HG02938 (cell line): Measurements from ENCODE around the gene IRF2BP1.
A peak's percentile ranks its signal among the peaks of the same experiment; 100 is the strongest.

Experiments
- ATAC-seq: cut with Tn5 transposase; IDR thresholded peaks from one replicate; pipeline ENCODE4 v1.9.1; 2021; ENCODE audit warnings: mild to moderate bottlenecking, moderate library complexity; ENCODE audit not compliant: unreplicated experiment

The IRF2BP1 gene, protein sequence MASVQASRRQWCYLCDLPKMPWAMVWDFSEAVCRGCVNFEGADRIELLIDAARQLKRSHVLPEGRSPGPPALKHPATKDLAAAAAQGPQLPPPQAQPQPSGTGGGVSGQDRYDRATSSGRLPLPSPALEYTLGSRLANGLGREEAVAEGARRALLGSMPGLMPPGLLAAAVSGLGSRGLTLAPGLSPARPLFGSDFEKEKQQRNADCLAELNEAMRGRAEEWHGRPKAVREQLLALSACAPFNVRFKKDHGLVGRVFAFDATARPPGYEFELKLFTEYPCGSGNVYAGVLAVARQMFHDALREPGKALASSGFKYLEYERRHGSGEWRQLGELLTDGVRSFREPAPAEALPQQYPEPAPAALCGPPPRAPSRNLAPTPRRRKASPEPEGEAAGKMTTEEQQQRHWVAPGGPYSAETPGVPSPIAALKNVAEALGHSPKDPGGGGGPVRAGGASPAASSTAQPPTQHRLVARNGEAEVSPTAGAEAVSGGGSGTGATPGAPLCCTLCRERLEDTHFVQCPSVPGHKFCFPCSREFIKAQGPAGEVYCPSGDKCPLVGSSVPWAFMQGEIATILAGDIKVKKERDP

DNA sequence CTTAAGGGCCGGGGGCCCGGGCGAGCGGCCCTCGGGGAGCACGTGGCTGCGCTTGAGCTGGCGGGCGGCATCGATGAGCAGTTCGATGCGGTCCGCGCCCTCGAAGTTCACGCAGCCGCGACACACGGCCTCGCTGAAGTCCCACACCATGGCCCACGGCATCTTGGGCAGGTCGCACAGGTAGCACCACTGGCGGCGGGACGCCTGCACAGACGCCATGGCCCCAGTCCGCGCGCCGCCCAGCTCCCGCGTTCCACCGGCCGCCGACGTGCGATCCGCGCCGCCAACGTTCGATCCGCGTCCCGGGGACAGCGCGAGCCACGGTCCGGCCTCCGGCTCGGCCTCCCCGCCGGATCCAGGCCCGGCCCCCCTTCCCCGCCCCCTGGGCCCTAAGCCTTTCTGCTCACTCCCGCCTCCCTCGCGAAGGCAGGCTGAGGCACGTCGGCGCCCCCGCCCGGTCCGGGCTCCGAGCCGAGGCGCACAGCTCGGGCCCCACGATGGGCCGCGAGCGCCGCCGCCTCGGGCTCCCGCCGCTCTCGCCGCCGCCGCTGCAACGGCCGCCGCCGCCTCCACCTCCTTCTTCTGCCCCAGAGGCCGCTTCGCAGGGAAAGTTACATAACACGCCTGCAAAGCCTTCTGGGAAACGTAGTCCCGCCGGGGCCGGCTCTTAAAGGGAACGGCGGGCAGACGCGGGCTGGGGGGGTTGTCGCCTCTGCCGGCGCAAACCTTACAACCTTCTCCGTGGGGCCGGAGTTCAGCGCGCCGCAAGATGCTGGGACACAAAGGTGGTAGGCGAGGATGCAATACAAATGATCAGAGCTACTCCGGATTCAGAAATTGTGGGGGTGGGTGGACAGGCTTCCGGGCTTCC is at the start of gene IRF2BP1:
TSS of gene IRF2BP1 (minus strand) at position 586 of the 871 bp plus-strand sequence. CDS start at position 219, 367 bp downstream.
- peak; percentile 49 for ATAC-seq

DNA sequence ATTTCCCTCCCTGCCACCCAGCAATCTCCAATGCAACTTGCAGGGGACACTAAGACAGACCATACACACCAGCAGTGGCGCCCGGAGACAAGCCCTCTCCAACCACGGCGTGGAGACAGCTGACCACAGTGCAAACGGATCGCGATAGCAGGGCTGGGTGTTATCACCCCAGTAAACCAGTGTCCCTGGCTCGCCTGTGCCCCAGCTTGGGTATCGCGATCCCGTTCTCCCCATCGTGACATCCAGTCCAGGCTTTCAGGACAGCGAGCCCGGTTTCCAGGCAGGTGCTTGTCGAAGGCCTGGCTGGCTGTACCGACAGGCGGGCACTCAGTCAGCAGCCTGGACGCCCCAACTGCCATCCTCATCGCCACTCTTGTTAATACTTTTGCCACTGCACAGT is 49.3 kb upstream of the IRF2BP1 start:
- ATAC-seq = no peak

DNA sequence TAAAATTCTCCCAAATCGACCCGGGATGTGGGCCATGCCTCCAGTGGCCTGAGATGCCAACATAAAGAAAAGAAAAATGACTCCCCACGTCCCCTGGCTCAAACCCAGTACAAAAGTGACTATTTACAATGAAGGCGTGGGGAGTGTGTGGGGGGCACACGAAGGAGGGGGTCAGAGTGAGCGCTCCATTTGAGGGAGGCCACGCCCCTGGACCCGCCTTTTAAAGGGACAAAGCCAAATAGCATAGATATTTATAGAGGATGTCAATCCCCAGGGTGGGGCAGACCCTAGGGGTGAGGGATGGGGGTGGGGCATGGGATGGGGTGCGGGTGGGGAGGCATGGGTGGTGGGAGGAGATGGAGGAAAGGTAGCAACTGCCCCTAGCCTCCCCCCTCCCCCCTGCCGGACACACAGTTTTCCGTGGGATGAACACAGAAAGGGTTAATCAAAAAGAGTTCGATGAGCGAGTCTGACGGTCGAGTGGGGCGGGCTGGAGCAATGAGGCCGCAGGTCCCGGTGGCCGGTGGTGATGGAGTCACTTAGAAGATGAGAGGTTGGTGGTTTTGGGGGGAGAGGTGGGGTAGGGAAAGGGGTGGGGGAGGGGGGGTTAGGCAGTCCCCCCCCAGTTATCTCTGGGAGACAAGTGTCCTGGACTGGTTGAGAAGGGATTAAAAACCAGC is 48.8 kb upstream of the IRF2BP1 start:
- ATAC-seq = no peak

DNA sequence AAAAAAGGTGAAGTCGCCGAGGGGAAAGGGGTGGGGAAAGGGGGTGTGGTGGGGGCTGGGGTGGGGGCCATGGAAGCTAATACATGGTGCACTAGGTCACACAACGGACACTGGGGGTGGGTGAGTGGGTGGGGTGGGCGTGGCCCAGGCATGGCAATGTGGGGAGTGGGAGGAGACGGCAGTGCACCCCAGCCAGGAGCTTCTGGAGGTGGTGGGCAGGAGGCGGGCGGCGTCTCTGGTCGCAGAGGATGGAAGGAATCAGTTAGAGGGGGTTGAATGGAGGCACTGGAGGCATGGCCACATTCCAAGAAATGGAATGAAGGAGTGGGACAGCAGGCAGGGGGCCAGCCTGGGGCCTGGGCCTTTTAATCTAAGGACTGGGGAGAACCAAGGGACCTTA is 47.8 kb upstream of the IRF2BP1 start:
- ATAC-seq = no peak

DNA sequence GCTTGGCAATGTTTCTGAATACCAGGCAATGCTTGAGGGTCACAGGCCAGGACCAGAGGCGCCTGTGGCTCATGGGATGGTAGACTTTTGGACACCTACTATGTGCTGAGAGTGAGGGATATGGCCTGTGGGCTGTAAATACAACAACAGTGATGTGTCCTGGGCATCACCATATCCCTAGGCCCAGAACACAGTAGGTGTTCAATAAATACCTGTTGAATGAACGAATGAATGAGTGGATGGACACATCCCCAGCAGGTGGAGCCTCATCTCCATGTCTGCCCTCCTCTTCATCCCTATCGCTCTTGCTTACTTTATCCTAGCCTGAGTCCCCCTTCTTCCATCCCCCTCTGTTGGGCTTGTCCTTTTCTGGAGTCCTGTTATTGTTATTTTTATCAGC is 45.1 kb upstream of the IRF2BP1 start:
- ATAC-seq = no peak

DNA sequence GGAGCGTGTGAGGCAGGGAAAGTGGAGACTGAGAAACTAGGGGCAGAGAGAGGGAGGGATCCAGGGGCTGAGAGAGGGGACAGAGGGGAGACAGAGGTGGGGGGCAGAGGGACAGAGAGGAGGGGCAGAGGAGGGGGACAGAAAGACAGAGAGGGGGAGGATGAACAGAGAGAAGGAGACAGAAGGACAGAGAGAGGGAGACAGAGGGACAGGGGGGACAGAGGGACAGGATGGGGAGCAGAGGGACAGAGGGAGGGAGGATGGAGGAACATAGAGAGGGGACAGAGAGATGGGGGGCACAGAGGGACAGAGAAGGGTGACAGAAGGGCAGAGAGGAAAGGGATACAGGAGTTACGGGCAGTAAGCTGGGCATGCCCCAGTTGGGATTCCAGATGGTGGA is 43.3 kb upstream of the IRF2BP1 start:
- ATAC-seq = no peak

DNA sequence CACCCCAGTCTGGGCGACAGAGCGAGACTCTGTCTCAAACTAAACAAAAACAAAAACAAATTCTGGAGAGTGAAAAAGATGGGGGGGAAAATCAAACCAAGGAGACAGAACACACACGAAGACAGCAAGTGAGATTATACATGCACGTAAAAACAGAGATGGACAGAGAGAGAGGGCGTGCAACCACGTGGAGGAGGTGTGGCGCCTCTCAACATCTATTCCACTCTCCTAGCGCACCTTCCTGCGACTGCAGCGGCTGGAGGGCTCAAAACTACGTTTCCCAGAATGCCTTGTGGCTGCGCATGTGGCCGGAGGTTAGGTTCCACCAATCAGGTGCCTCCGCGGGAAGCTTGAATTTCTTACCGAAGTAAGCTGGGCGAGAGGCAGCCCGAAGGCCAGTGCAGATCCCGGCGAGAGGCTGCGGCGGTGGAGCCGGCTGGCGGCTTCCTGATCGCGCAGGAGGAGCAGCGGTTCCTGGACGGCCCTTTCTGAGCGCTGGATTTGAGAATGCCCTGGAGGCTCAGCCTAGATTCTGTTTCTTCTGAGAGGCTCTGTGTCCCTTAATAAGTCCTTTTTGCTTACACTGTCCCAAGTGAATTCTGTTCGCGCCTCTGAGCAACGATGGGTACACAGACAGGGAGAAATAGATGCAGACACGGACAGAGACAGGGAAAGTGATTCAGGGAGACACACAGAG is 41.8 kb upstream of the IRF2BP1 start:
- peak; percentile 54 for ATAC-seq

DNA sequence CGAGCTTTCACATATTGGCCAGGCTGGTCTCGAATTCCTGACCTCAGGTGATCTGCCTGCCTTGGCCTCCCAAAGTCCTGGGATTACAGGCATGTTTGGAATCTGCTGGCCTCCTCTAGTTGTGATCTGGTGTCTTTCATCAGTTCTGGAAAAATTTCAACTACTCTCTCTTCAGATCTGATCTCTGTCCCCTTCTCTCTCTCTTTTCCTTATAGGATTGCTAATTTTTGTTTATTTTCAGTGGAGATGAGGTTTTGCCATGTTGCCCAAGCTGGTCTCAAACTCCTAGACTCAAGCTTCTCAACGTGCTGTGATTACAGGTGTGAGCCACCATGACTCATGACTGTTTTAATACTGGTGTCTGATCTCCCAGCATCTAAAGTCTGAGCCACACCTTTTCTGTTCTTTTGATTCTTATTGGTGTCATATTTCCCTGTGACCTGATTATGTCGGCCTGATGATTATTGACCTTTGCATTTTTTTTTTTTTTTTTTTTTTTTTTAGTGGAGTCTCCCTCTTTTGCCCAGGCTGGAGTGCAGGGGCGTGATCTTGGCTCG is 39.0 kb upstream of the IRF2BP1 start:
- ATAC-seq = no peak

DNA sequence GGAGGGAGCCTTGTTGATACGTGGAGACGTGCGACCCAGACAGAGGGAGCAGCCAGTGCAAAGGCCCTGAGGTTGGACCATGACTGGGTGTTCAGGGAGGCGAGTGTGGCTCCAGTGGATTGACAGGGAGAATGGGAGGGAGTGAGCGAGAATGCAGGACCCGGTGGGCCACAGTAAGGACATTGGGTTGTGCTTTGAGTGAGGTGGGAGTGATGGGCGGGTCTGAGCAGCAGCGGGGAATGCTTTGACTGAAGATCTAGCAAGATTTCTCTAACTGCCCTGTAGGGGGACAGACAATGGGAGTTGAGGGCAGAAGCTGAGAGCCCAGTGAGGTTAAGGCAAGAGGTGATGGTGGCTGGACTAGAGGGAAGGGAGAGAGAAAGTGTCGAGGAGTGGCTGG is 36.3 kb upstream of the IRF2BP1 start:
- ATAC-seq = no peak

DNA sequence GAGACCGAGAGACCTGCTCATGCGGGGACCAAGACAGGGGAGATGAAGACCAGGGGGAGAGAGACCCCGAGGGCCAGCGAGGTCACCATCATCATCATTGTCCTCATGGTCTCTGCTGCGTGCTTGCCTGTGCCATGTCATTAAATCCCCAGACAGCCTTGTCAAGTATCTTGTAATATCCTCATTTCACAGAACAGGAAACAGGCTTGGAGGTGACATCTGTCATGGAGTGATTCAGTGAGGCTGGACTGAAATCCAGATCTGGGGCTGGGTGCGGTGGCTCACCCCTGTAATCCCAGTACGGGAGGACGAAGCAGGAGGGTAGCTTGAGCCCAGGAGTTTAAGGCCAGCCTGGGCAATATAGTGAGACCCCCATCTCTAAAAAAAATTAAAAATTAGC is 34.5 kb upstream of the IRF2BP1 start:
- ATAC-seq = no peak

DNA sequence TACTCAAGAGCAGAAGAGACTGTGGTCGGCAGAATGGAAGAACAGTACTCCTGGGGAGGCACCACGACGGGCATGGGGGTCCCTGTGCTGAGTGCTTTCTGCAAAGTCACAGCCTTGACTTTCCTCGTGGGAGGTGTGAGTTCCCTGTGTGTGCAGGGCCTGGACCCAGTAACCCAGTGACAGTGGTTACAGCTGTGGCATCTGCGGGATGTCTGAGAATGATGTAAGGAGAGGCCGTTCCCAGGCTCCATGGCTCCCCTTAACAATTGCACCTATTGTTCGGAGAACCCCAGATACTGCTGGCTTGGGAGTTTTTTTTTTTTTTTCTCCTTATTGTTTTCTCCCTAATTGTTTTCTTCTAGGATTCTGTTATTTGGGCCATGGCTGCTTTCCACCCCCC is 33.7 kb upstream of the IRF2BP1 start:
- no peak for ATAC-seq

DNA sequence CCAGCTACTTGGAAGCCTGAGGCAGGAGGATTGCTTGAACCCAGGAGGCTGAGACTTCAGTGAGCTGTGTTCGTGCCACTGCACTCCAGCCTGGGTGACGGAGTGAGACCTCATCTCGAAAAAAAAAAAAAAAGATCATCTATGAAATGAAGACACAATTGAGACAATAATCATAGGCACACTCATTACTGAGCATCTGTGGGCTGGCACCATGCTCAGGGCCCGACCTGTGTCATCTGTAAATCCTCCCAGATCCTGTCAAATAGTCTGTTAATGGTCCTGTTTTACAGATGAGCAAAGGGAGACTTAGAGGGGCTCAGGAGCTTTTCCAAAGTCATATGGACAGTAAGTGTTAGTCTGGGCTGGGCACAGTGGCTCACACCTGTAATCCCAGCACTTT is 32.8 kb upstream of the IRF2BP1 start:
- ATAC-seq = no peak

DNA sequence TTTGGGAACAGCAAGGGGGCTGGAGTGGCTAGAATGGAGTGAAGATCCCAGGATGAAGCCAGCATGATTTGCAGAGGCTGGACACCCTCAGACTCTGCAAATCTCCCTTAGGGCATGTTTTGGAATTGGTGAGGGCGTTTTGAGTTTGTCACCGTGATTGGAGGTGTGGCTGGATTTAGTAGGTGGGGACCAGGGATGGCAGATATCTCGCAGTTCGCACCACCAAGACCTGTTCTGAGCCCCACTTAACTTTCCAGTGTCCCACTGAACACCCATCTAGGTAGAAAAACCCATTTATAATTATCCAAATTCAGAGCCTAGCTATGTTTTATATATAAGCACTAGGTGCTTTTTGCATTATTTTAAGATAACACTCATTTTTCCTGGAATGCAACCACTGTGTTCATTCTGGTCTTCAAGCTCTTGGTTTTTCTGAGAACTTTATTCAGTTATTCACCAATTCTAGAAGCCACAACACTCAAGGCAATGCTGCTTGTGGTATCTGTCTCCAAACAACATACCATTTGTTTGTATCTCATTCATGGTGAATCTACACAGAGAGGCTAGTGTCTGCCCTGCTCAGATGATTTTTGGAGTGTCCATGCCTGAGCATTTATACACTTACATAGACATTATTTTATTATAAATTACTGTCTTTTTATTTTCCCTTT is 31.6 kb upstream of the IRF2BP1 start:
- ATAC-seq = no peak

DNA sequence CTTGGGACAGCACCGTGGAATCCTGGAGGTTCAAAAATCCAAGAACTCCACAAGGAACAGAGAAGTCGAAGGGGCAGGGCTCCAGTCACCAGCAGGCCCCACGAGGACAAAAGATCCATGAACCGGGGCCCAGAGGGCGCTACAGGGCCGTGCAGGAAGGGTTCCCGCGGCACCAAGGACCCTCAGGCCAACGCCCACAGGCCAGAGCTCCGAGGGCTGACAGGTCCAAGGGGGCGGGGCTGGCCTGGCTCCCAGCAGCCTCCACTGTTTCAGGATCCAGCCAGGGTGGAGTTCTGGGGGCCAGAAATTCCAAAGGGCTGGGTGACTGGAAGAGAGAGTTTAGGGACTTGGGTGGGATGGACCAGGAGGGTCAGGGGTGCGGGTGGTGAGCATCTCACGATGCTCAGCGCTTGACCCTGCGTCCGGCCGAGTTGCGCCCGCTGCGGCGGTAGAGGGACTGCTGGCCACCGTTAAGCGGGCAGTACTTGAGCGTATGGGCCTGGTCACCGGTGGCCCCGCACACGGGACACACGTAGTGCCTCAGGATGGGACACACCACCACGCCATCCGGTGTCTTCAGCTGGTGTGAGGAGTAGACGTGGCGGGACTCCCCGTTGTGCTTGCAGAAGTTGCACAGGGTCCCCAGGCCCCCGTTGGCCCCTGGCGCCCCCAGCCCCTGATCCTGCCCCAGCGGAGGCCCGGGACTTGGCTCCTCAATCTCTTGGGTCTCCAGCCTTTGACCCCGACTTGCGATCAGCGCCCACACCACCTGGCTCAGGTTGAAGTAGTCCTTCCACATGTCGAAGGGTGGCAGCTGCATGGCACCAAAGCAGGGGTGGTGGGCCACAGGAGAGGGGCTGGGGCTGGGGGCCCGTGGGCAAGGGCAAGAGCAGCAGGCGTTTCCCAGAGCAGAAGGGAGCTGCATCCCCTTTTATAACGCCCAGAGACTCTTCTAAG is 28.2 kb upstream of the IRF2BP1 start, which contains the start of gene NANOS2:
TSS of gene NANOS2 (minus strand) at position 905 of the 957 bp plus-strand sequence. CDS start at position 820, 85 bp downstream.
- no peak for ATAC-seq

DNA sequence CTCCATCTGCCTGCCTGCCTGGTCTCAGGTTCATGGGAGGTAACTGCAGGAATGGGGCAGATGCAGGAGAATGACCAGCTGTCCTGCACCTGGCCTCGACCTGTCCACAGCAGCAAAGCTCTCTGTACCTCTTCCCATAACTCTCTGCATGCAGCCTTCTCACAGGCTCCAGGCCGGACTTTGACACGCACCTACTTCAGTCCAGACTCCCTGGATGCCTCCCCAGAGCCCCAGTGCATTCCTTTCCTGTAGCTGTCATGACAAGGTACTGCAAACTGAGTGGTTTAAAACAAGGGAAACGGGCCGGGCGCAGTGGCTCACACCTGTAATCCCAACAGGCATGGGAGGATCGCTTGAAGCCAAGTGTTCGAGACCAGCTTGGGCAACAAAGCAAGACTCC is 25.4 kb upstream of the IRF2BP1 start:
- ATAC-seq = no peak

DNA sequence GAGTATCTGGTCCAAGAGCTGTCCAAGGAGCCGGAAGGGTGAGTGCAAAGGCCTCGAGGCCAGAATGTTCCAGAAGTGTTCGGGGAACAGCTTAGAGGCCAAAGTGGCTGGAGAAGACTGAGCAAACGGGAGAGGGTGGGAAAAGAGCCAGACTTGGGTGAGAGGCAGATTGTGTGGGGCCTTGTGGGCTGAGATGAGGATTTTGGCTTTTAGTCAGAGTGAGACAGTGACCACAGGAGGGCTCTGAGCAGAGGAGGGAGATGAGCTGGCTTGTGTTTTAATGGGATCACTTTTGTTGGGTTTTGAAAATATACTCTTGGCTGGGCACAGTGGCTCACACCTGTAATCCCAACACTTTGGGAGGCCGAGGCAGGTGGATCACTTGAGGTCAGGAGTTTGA is 23.0 kb upstream of the IRF2BP1 start:
- no peak for ATAC-seq

DNA sequence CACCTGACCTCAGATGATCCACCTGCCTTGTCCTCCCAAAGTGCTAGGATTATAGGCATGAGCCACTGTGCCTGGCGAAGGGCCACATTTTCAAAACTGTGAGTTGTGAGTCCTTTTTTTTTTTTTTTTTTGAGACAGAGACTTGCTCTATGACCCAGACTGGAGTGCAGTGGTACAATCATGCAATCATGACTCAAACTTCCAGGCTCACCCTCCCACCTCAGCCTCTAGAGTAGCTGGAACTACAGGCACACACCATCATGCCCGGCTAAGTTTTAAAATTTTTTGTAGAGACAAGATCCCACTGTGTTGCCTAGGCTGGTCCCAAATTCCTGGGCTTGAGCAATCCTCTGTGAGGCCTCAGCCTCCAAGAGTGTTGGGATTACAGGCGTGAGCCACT is 20.3 kb upstream of the IRF2BP1 start:
- no peak for ATAC-seq

DNA sequence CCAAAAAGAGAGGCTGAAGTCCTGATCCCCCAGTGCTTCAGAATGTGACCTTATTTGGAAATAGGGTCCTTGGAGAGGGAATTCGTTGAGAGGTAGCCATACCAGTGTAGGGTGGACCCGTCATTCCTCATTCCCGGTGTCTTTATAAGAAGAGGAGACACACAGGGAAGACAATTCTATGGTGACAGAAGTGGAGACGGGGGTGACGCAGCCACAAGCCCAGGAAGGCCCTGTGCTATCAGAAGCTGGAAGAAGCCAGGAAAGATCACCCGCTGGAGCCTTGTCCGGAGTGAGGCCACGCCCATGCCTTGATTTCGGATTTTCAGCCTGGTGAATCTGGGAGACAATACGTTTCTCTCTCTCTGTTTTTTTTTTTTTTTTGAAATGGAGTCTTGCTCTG is 19.1 kb upstream of the IRF2BP1 start:
- ATAC-seq = no peak
